ENCODE measurements around the gene GLG1. TPM values are rescaled to one million over a fixed set of nuclear protein-coding genes. Genes with fewer than 3 reads are reported as not detected.
"Not testable (repeated sequence)": the region's sequence is repeated elsewhere in the genome, so short reads cannot be mapped to it uniquely, and the experiment has no call there.

The GLG1 gene
- total RNA-seq, 1 experiment from 2014 or later = 81.7 TPM

DNA sequence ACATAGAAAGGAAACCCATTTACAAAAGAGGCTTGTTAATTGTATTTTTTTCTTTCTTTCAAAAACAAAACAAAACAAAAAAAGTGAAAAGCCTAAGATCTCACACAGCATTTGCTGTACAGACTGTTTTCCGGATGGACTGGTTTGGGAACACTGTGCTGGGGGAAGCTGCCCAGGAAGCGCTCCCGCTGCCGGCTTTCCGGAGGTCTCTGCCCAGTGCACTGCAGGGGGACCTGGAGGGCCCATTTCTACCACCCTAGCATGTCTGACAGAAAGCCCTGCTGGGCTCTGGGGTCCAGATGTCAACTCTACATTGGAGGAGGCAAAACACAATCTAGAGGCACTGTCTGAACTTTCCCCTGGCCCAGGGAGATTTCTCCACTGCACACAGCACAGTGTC is 159.3 kb downstream of the GLG1 start:
- DNase-seq (ENCODE audit: low read depth) = no peak

GRCh38 chr16:74446866-74447265 is 160.0 kb downstream of the GLG1 start:
- no peak for DNase-seq (ENCODE audit: low read depth)

GRCh38 chr16:74443624-74444346 is 163.1 kb downstream of the GLG1 start:
- not testable (repeated sequence) for DNase-seq (ENCODE audit: low read depth)

DNA sequence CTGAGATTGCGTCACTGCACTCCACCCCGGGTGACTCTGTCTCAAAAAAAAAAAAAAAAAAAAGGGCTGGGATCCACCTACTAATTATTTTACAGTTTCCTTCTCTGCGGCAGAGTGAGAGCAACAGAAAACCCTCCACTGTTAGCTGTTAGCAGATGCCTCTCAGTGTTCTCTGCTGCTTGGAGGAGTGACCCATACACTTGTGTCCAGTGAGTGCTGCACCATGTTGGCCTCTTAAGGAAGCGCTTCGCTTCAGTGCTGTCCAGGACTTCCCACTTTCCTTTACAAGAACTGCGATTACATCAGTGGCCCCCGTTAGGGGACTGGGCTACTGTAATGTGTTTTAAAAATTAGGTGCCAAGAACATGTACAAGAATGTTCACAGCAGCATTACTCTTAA is 167.2 kb downstream of the GLG1 start:
- DNase-seq (ENCODE audit: low read depth) = no peak

- no peak for DNase-seq (ENCODE audit: low read depth)
Measured at GRCh38 chr16:74438492-74438979, 168.4 kb downstream of the GLG1 start.

GRCh38 chr16:74431516-74431915 is 175.4 kb downstream of the GLG1 start:
- DNase-seq (ENCODE audit: low read depth) = peak; percentile 12

DNA sequence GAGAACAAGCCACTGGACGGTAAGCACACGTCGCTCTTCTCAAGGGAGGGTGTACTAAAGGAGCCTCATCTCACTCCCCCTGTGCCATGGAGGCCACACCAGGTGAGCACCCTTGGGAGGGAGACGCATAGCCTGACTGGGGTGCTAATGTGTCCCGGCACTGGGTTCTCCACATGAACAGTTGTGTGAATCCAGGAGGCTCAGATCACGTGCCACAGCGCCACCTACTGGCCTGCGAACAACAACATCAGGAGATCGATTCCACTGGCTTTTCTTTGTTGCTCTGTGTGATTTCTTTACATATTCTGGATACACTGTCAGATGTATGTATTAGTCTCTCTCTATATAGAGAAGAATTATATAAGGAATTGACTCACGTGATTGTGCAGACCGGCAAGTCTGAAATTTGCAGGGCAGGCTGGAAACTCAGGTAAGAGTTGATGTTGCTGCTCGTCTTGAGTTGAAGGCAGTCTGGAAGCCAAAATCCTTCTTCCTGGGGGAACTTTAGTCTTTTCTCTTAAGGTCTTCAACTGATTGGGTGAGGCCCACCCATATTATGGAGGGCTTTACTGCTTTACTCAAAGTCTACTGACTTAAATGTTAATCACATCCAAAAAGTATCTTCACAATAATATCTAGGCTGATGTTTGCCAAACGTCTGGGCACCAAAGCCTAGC is 176.7 kb downstream of the GLG1 start:
- DNase-seq (ENCODE audit: low read depth) = peak; percentile 34

DNA sequence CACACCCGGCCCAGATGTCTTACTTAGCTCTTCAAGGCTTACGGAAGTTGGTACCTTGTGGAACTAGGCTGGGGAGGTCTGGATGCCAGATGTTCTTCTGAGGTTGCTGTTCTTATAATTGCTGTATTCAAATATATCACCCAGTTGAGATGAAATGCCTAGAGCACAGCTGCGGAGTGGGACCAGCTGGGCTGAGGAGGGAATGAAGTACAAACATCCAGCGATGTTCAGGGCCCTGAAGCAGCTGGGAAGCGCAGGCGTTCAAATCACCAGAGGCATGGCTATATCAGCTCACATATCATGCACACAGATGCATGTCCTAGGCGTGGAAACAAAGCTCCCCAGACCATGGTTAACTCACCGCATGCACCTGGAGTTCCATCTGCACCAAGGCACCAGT is 178.4 kb downstream of the GLG1 start:
- DNase-seq (ENCODE audit: low read depth) = not testable (repeated sequence)

DNA sequence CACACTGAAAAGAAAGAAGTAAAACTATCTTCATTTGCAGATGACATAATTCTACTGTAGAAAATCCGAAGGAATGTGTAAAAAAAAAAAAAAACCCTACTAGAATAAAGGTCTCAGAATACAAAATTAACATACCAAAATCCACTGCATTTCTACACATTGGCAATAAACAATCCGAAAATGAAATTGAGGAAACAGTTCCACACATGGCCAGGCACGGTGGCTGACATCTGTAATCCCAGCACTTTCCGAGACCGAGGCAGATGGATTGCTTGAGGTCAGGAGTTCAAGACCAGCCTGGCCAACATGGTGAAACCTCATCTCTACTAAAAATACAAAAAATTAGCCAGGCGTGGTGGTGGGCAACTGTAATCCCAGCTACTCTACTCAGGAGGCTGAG is 181.2 kb downstream of the GLG1 start:
- not testable (repeated sequence) for DNase-seq (ENCODE audit: low read depth)

DNA sequence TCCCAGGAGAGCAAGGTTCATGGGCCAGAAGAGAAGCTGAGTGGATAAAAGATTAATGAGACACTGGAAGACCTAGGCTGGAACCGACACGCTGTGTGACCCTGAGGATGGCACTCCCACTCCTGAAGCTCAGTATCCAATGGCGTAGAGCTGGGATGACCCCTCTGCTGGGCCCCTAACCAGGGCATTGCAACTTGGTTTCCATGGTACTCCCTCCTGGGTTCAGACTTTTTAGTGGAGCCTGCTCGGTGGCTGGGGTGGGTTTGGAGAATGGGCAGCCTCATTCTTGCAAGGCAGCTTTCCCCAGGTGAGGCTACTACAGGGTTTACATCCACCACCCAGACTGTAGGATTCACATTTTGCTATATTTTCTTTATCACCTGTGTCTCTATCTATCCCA is 183.2 kb downstream of the GLG1 start:
- not testable (repeated sequence) for DNase-seq (ENCODE audit: low read depth)

- DNase-seq (ENCODE audit: low read depth) = not testable (repeated sequence)
Measured at GRCh38 chr16:74422086-74422485, 184.8 kb downstream of the GLG1 start.

DNA sequence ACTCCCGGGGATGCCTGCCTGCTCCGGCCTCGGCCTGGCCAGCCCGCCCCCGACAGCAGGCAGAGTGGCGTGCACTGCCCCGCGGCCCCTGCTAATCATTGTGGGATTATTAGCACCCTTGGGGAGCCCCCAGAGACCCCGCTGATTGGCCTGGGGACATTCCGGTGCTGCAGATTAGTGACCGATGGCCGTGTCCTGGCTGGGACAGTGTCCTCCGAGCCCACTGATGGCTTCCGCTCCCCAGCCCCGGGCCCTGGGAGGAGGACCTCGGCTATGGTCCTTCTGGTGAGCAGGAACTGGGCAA is 185.5 kb downstream of the GLG1 start:
- DNase-seq (ENCODE audit: low read depth) = not testable (repeated sequence)

- DNase-seq (ENCODE audit: low read depth) = peak; percentile 45
Measured at GRCh38 chr16:74420612-74421481, 186.1 kb downstream of the GLG1 start, which contains the start of gene CLEC18B. CLEC18B (minus strand) TSS chr16:74421478; CDS start chr16:74421270, 208 bp downstream.

DNA sequence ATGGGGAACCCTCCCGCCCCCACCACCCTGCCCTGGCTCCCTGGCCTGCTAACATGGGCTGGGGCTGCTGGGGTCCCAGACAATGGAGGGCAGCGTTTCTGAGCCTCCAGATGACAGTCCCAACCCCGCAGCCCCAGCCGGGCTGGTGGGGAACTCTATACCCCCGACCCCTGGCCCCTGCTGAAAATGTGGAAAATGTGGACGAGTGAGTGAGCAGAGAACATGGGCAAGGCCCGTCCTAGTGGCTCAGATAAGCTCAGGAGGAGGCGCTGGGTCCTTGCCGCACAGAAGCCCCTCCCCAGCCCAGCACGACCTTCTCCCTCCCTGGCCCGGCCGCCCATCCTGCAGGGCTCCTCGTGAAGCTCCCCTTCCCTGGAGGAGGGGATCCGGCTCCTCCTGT is 187.1 kb downstream of the GLG1 start:
- DNase-seq (ENCODE audit: low read depth) = not testable (repeated sequence)

DNA sequence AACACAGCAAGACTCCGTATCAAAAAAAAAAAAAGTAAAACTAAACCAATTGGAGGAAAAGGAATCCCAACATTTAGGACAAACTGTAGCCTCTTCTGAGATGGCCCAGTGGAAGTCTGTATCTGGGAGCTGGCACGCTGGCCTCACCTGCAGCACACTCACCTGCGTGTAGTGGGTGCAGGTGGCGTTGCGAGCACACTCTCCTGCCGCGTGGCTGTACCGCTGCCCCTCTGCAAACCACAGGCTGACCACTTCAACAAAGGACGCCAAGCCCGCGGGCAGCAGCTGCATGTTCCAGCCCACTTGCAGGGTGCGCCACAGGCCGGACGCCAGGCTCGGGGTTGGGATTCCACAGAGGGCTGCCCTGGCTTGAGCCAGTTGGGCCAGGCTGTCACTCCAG is 189.0 kb downstream of the GLG1 start:
- DNase-seq (ENCODE audit: low read depth) = not testable (repeated sequence)

DNA sequence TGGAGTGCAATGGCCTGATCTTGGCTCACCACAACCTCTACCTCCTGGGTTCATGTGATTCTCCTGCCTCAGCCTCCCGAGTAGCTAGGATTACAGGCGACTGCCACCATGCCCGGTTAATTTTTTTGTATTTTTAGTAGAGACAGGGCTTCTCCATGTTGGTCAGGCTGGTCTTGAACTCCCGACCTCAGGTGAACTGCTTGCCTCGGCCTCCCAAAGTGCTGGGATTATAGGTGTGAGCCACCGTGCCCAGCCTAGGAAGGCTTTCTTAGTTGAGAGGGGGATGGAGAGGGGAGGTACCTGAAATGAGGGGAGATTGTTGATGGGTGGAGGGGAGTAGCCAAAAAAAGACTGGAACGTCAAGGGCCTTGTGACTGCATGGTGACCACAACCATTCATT is 193.0 kb downstream of the GLG1 start:
- not testable (repeated sequence) for DNase-seq (ENCODE audit: low read depth)

- not testable (repeated sequence) for DNase-seq (ENCODE audit: low read depth)
Measured at GRCh38 chr16:74413485-74413884, 193.4 kb downstream of the GLG1 start.

DNA sequence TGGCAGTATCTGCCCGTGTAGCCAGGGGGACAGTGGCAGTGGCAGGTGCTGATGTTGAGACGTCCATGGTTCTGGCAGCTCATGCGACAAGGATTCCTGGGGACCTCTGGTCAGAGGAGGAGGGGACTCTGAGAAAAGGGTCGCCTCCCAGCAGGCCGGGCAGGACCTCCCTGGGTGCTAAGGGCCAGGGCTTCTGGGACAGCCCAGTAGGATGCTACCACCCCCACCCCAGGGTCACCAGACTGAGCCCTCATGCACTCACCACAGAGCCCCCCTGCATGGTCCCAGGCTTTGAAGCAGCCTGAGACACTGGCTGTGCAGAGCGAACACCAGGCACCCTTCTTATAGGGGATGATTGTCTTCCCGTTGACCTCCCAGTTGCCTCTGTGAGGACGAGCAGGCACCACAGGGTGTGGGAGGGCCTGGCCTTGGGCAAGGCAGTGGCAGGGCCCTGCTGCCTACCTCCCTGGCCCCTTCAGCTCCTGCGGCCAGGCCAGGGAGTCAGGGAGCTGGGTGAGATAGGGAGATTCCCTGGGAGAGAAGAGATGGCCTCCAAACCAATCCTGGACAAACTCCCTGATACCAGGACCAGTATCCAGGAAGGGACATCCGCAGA is 194.0 kb downstream of the GLG1 start:
- DNase-seq (ENCODE audit: low read depth) = not testable (repeated sequence)

DNA sequence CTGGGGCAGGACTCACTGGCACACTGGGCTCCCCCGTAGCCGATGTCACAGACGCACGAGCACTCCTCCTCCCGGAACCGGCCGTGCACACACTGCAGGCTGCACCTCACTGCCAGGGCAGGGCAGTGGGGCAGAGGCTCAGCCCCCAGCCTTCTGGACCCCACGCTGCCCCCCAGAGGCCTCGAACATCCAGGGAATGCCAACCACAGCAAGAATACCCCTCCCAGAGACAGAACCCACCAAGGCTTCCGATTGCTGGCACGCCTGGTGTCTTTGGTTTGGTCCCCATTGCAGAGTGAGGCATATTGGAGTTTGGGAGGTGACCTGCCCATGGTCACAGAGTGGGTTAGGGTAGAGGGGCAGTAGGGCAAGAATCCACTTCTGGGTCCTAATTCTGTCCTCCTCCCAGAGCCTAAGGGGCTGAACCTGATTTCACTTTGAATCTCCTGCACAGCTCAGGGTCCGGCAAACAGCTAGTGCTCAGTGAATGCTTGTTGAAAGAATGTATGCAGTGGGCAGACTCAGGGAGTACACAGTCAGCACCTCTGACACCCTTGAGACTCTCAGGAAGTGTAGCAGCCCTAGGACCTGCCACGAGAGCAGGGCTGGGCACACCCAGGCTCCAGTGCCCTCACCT is 194.7 kb downstream of the GLG1 start:
- not testable (repeated sequence) for DNase-seq (ENCODE audit: low read depth)

DNA sequence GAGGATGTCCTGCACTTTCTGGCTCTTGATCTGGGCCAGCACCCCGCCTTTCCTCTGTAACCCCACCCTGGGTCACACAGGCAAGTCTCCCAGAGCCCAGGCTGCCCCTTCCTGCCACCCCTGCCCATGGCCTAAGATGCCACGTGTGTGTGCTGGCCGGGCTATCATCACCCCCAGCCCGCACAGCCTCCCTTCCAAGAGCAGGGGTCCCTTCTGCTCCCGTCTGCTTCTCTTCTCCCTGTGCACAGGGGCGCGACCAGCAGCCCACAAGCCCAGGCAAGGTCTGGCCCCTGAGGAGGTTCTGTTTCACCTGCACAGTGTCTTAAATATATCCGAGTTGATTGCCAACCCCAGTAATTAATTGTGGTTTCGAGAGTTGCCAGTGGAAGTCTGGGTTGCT is 195.9 kb downstream of the GLG1 start:
- not testable (repeated sequence) for DNase-seq (ENCODE audit: low read depth)

All from LHCN-M2 (cell line).